IMR-90 (cell line): ENCODE results near the gene NHEJ1. TPM values are rescaled to one million over a fixed set of nuclear protein-coding genes. Genes with fewer than 3 reads are reported as not detected.

Source experiments
- ATAC-seq: fragments of 200-7000 bp; cut with Tn5 transposase; 2 replicates; pipeline ENCODE4 v1.9.1; 2020; ENCODE audit warnings: low read depth, mild to moderate bottlenecking, moderate library complexity
- BruUV-seq: library from RNA; stranded (reverse); fragments of 400-500 nt; replicated peaks from 2 replicates; lab custom pipeline; 2021; lab: Mats Ljungman, UMichigan
- CTCF ChIA-PET: fragments of 300-600 bp; formaldehyde crosslinking; extraction: SDS; loops from one replicate; lab custom pipeline; 2021; ENCODE audit warnings: antibody characterized with exemption; lab: Yijun Ruan, JAX
- POLR2A ChIA-PET: fragments of 300-600 bp; sonication (Branson Sonifier 250); formaldehyde crosslinking; loops from one replicate; lab custom pipeline; 2022; ENCODE audit warnings: antibody characterized with exemption; ENCODE audit not compliant: unreplicated experiment; lab: Charles Lee
- DNase-seq: peaks from one replicate; pipeline ENCODE4 v3.0.0; 2013
- H2AFZ ChIP-seq: replicated peaks from 2 replicates; pipeline ENCODE3; 2013; ENCODE audit warnings: low read length, mild to moderate bottlenecking; ENCODE audit not compliant: poor library complexity
- H2AK5ac ChIP-seq: 2 replicates; pipeline ENCODE4 v1.6.1; 2013; ENCODE audit warnings: low read depth, low read length, inconsistent platforms
- H2AK9ac ChIP-seq: replicated peaks from 2 replicates; pipeline ENCODE3; 2013; ENCODE audit warnings: mild to moderate bottlenecking, low read depth, low read length, moderate library complexity; ENCODE audit not compliant: poor library complexity
- H2BK120ac ChIP-seq: 2 replicates; pipeline ENCODE4 v1.6.1; 2013; ENCODE audit warnings: low read depth, low read length, inconsistent platforms
- H2BK15ac ChIP-seq: 3 replicates; pipeline ENCODE4 v1.6.1; 2013; ENCODE audit warnings: low read depth, low read length, inconsistent platforms
- H2BK20ac ChIP-seq: 2 replicates; pipeline ENCODE4 v1.6.1; 2013; ENCODE audit warnings: low read depth, mild to moderate bottlenecking, inconsistent platforms, low read length, moderate library complexity
- H2BK5ac ChIP-seq: 2 replicates; pipeline ENCODE4 v1.6.1; 2013; ENCODE audit warnings: mild to moderate bottlenecking, low read depth, low read length, inconsistent platforms; ENCODE audit not compliant: poor library complexity, severe bottlenecking
- H3K14ac ChIP-seq: replicated peaks from 2 replicates; pipeline ENCODE4 v1.6.1; 2013; ENCODE audit warnings: low read depth, low read length, inconsistent platforms
- H3K18ac ChIP-seq: 2 replicates; pipeline ENCODE4 v1.6.1; 2013; ENCODE audit warnings: low read depth, low read length, control low read depth
- H3K23ac ChIP-seq: 2 replicates; pipeline ENCODE4 v1.6.1; 2013; ENCODE audit warnings: low read depth, low read length, inconsistent platforms
- H3K27ac ChIP-seq: 2 replicates; pipeline ENCODE4 v1.5.1; 2013; ENCODE audit warnings: mild to moderate bottlenecking, control low read depth, low read length; ENCODE audit not compliant: insufficient read depth
- H3K27me3 ChIP-seq: 2 replicates; pipeline ENCODE4 v1.6.1; 2013; ENCODE audit warnings: low read length; ENCODE audit not compliant: control insufficient read depth, insufficient read depth
- H3K36me3 ChIP-seq: 2 replicates; pipeline ENCODE4 v1.6.1; 2013; ENCODE audit warnings: low read length, mixed read lengths; ENCODE audit not compliant: control insufficient read depth, insufficient read depth
- H3K4ac ChIP-seq: 2 replicates; pipeline ENCODE4 v1.6.1; 2013; ENCODE audit warnings: low read depth, low read length, inconsistent platforms
- H3K4me1 ChIP-seq: 2 replicates; pipeline ENCODE4 v1.6.1; 2013; ENCODE audit warnings: low read length, mixed read lengths; ENCODE audit not compliant: control insufficient read depth, insufficient read depth
- H3K4me2 ChIP-seq: 2 replicates; pipeline ENCODE4 v1.6.1; 2013; ENCODE audit warnings: low read depth, mild to moderate bottlenecking, control low read depth, low read length, moderate library complexity
- H3K4me3 ChIP-seq: 2 replicates; pipeline ENCODE4 v1.5.1; 2013; ENCODE audit warnings: low read depth, mild to moderate bottlenecking, control low read depth, low read length, moderate library complexity; ENCODE audit not compliant: insufficient read depth
- H3K56ac ChIP-seq: 2 replicates; pipeline ENCODE4 v1.6.1; 2013; ENCODE audit warnings: low read length, inconsistent platforms; ENCODE audit not compliant: insufficient read depth; ENCODE audit errors: extremely low read depth
- H3K79me1 ChIP-seq, 2 experiments: 2 replicates each; pipeline ENCODE4 v1.6.1; 2013; ENCODE audit warnings: low read length in 2 of 2, inconsistent platforms in 1 of 2, low read depth in 1 of 2
- H3K9ac ChIP-seq: 2 replicates; pipeline ENCODE4 v1.6.1; 2013; ENCODE audit warnings: low read depth, low read length, control low read depth
- H3K9me1 ChIP-seq: 2 replicates; pipeline ENCODE4 v1.6.1; 2013; ENCODE audit warnings: low read length, inconsistent platforms; ENCODE audit not compliant: insufficient read depth
- H3K9me3 ChIP-seq: 2 replicates; pipeline ENCODE4 v1.6.1; 2013; ENCODE audit warnings: low read length; ENCODE audit not compliant: control insufficient read depth, insufficient read depth
- H4K20me1 ChIP-seq: 2 replicates; pipeline ENCODE4 v1.6.1; 2013; ENCODE audit warnings: low read length, inconsistent platforms; ENCODE audit not compliant: insufficient read depth
- H4K5ac ChIP-seq: 2 replicates; pipeline ENCODE4 v1.6.1; 2013; ENCODE audit warnings: mild to moderate bottlenecking, low read depth, low read length, control low read depth
- H4K8ac ChIP-seq, 2 experiments: 2 replicates each; pipeline ENCODE4 v1.6.1; 2013; ENCODE audit warnings: low read depth in 2 of 2, low read length in 2 of 2, control low read depth in 1 of 2, inconsistent platforms in 1 of 2
- H4K91ac ChIP-seq: 2 replicates; pipeline ENCODE4 v1.6.1; 2013; ENCODE audit warnings: low read depth, low read length, inconsistent platforms; ENCODE audit not compliant: insufficient read depth
- BHLHE40 ChIP-seq: fragments of 150-350 bp; IDR thresholded peaks from 2 replicates; pipeline ENCODE4 v1.6.1; 2016; ENCODE audit warnings: mild to moderate bottlenecking, low read depth, low read length
- CEBPB ChIP-seq: IDR thresholded peaks from 2 replicates; pipeline ENCODE4 v1.6.1; 2012; ENCODE audit warnings: low read depth, low read length, improper control_type of control experiment
- CHD1 ChIP-seq: IDR thresholded peaks from 2 replicates; pipeline ENCODE4 v1.6.1; 2012; ENCODE audit warnings: low read depth, low read length, improper control_type of control experiment
- FOS ChIP-seq: fragments of 150-350 bp; IDR thresholded peaks from 2 replicates; pipeline ENCODE4 v1.6.1; 2016; ENCODE audit warnings: low read depth, low read length
- MAFK ChIP-seq: IDR thresholded peaks from 2 replicates; pipeline ENCODE4 v1.6.1; 2012; ENCODE audit warnings: low read depth, low read length, improper control_type of control experiment
- MAZ ChIP-seq: IDR thresholded peaks from 2 replicates; pipeline ENCODE4 v1.6.1; 2012; ENCODE audit warnings: low read depth, mild to moderate bottlenecking, low read length, improper control_type of control experiment, moderate library complexity, borderline replicate concordance
- MXI1 ChIP-seq: IDR thresholded peaks from 2 replicates; pipeline ENCODE4 v1.6.1; 2012; ENCODE audit warnings: low read depth, mild to moderate bottlenecking, low read length, moderate library complexity, borderline replicate concordance
- NFE2L2 ChIP-seq: fragments of 150-350 bp; IDR thresholded peaks from 2 replicates; pipeline ENCODE4 v1.6.1; 2016; ENCODE audit warnings: low read depth, mild to moderate bottlenecking, low read length
- POLR2A ChIP-seq: IDR thresholded peaks from 2 replicates; pipeline ENCODE4 v1.6.1; 2012; ENCODE audit warnings: mild to moderate bottlenecking, low read depth, low read length
- RAD21 ChIP-seq: IDR thresholded peaks from 2 replicates; pipeline ENCODE4 v1.6.1; 2012; ENCODE audit warnings: low read length, improper control_type of control experiment
- RCOR1 ChIP-seq: IDR thresholded peaks from 2 replicates; pipeline ENCODE4 v1.6.1; 2012; ENCODE audit warnings: mild to moderate bottlenecking, low read length, improper control_type of control experiment; ENCODE audit not compliant: insufficient replicate concordance
- RFX5 ChIP-seq: IDR thresholded peaks from 2 replicates; pipeline ENCODE4 v1.8.0; 2012; ENCODE audit warnings: low read depth, mild to moderate bottlenecking, low read length, moderate library complexity
- SMC3 ChIP-seq: fragments of 150-350 bp; IDR thresholded peaks from 2 replicates; pipeline ENCODE4 v1.6.1; 2016; ENCODE audit warnings: low read depth, mild to moderate bottlenecking, antibody characterized with exemption, low read length, moderate library complexity
- WGBS, 2 experiments: methylation state at CpG; one replicate each; pipeline versions ENCODE4 v1.1.5 to v1.1.7; 2013; ENCODE audit warnings: missing lambda C conversion rate in 2 of 2; ENCODE audit not compliant: insufficient read length in 1 of 2; ENCODE audit errors: extremely low coverage in 2 of 2; 5-methylcytosine and 5-hydroxymethylcytosine counted together
- dilution Hi-C: fragments of 300-500 bp; cut with HindIII; formaldehyde crosslinking; loops from one replicate; pipeline ENCODE4 v1.14.3; 2018; ENCODE audit warnings: low sequenced_read_pairs; ENCODE audit not compliant: unreplicated experiment
- in situ Hi-C: fragments of 300-500 bp; cut with MboI; formaldehyde crosslinking; loops from 3 replicates; pipeline ENCODE4 v1.14.3; 2019; ENCODE audit warnings: low sequenced_read_pairs, inconsistent platforms, mixed read lengths
- intact Hi-C: fragments of 100-400 bp; cut with micrococcal nuclease; formaldehyde crosslinking; loops from 2 replicates; pipeline ENCODE4 v1.10.0; 2022
- polyA plus RNA-seq, 3 experiments: library from polyadenylated mRNA; depleted of rRNA; stranded (reverse); fragments of >200 nt; gene quantifications; 2 replicates each; pipeline ENCODE4 v1.2.3, GENCODE V29; 2012; ENCODE audit warnings: low replicate concordance in 1 of 3
- total RNA-seq: library from RNA; depleted of rRNA; stranded (reverse); fragments of >200 nt; gene quantifications from 2 replicates; pipeline ENCODE4 v1.2.3, GENCODE V29; 2012
- TF ChIP-seq, protein P1 (sequence below): fragments of 150-350 bp; IDR thresholded peaks from 2 replicates; pipeline ENCODE4 v1.6.1; 2017; ENCODE audit warnings: mild to moderate bottlenecking, antibody characterized with exemption, low read length, low read depth
- TF ChIP-seq, protein P2 (sequence below): fragments of 150-350 bp; IDR thresholded peaks from 2 replicates; pipeline ENCODE4 v1.6.1; 2016; ENCODE audit warnings: low read depth, mild to moderate bottlenecking, low read length, moderate library complexity, borderline replicate concordance
- TF ChIP-seq, protein P3 (sequence below): conservative IDR thresholded peaks from 2 replicates; pipeline ENCODE4 v1.5.1; 2012; ENCODE audit warnings: mild to moderate bottlenecking, low read depth, low read length, improper control_type of control experiment

Gene NHEJ1
- total and polyA plus RNA-seq, 2 of the 4 experiments (the other 2 are of a cell fraction) = 12.5 to 23.1 TPM

DNA sequence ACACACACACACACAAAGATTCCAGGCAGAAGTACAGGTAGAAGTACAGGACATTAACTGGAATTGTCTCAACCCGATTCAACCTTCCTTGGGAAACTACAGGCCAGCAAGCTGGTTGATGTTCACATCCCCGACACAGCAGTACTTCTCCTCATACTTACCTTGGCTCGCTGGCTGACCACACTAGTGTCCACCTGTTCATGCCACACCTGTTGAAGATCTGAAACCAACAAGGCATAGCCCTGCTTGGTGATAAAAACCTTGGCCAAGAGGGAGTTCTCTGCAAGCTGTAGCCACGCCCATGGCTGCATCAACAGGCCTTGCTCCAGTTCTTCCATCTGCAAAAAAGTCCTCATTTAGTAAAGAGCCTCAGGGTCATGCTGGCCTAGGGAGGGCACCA, 2.6 kb downstream of the NHEJ1 start:
- intact Hi-C loops = no loop called here
- no peaks in the 10 kb centered on the region for H4K20me1 ChIP-seq
- H4K91ac ChIP-seq = no peak overlapping the region
- no peak overlapping the region for H3K9ac ChIP-seq
- no peak overlapping the region for H3K56ac ChIP-seq
- in situ Hi-C loops = no loop called here
- TF ChIP-seq RFX5 = no peak
- TF ChIP-seq CHD1 = no peak
- TF ChIP-seq CEBPB = no peak
- no peak for TF ChIP-seq BHLHE40
- TF ChIP-seq, protein P1, sequence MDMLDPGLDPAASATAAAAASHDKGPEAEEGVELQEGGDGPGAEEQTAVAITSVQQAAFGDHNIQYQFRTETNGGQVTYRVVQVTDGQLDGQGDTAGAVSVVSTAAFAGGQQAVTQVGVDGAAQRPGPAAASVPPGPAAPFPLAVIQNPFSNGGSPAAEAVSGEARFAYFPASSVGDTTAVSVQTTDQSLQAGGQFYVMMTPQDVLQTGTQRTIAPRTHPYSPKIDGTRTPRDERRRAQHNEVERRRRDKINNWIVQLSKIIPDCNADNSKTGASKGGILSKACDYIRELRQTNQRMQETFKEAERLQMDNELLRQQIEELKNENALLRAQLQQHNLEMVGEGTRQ = no peak
- TF ChIP-seq, protein P2, sequence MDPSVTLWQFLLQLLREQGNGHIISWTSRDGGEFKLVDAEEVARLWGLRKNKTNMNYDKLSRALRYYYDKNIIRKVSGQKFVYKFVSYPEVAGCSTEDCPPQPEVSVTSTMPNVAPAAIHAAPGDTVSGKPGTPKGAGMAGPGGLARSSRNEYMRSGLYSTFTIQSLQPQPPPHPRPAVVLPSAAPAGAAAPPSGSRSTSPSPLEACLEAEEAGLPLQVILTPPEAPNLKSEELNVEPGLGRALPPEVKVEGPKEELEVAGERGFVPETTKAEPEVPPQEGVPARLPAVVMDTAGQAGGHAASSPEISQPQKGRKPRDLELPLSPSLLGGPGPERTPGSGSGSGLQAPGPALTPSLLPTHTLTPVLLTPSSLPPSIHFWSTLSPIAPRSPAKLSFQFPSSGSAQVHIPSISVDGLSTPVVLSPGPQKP = no peak
- TF ChIP-seq NFE2L2 = no peak
- TF ChIP-seq MXI1 = no peak
- no peak for TF ChIP-seq MAZ
- TF ChIP-seq SMC3 = no peak
- TF ChIP-seq, protein P3, sequence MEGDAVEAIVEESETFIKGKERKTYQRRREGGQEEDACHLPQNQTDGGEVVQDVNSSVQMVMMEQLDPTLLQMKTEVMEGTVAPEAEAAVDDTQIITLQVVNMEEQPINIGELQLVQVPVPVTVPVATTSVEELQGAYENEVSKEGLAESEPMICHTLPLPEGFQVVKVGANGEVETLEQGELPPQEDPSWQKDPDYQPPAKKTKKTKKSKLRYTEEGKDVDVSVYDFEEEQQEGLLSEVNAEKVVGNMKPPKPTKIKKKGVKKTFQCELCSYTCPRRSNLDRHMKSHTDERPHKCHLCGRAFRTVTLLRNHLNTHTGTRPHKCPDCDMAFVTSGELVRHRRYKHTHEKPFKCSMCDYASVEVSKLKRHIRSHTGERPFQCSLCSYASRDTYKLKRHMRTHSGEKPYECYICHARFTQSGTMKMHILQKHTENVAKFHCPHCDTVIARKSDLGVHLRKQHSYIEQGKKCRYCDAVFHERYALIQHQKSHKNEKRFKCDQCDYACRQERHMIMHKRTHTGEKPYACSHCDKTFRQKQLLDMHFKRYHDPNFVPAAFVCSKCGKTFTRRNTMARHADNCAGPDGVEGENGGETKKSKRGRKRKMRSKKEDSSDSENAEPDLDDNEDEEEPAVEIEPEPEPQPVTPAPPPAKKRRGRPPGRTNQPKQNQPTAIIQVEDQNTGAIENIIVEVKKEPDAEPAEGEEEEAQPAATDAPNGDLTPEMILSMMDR = no peak
- no peak for TF ChIP-seq RCOR1
- no peak for TF ChIP-seq MAFK
- no peak for TF ChIP-seq RAD21
- no peak for TF ChIP-seq FOS
- TF ChIP-seq POLR2A = no peak
- H3K36me3 ChIP-seq = 0 out of 2 replicates have a peak, but pooled peaks cover 3% of the 10 kb centered on the region
- H3K9me3 ChIP-seq = no peaks in the 10 kb centered on the region
- dilution Hi-C loops = no loop called here
- no peak overlapping the region for H2BK20ac ChIP-seq
- peak overlapping the region; percentile 23; the same call in 1 of the 2 replicates for H2AK5ac ChIP-seq
- no peak overlapping the region for H2AFZ ChIP-seq
- H4K5ac ChIP-seq = no peak overlapping the region
- H3K4me3 ChIP-seq = no peak overlapping the region
- H2AK9ac ChIP-seq = no peak overlapping the region
- 90% methylated on average over 1 of the region's 4 CpGs; no CpG with 5 or more reads in 1 of the 2 experiments for WGBS, 2 experiments
- no peaks in the 10 kb centered on the region for H3K27me3 ChIP-seq
- CTCF ChIA-PET = interaction anchor here (0.6 to 1.3 kb wide), 3 partner anchors 99 to 211 kb away, joined by 3 to 4 read pairs (median 3); no protein-coding TSS in a partner anchor
- H4K8ac ChIP-seq = no peak overlapping the region
- no TSS peak for BruUV-seq
- no peak overlapping the region for H3K14ac ChIP-seq
- peaks cover 3% of the 10 kb centered on the region; the same call in 1 of the 2 replicates for H3K4me1 ChIP-seq
- DNase-seq (no peak), ATAC-seq (no peak)
- H3K4me2 ChIP-seq = no peak overlapping the region
- H2BK15ac ChIP-seq = no peak overlapping the region
- no peak overlapping the region for H3K23ac ChIP-seq
- H2BK120ac ChIP-seq = no peak overlapping the region
- H3K79me1 ChIP-seq = peaks cover 5 to 17% of the 10 kb centered on the region in 2 experiments; a peak in 2 of 4 replicates
- POLR2A ChIA-PET = no interaction called here
- H3K4ac ChIP-seq = no peak overlapping the region
- no peak overlapping the region for H2BK5ac ChIP-seq
- H3K27ac ChIP-seq = no peak overlapping the region
- H3K9me1 ChIP-seq = no peaks in the 10 kb centered on the region; the same call in 1 of the 2 replicates
- H3K18ac ChIP-seq = no peak overlapping the region
